Activated T-helper 2 cell treated with anti-CD3 and anti-CD28 coated beads, Interferon-gamma antibody, Interleukin-2, Interleukin-4, amounts not matched to agents 10 μg/mL and 5 μg/mL and 100 μg/mL, durations not matched to agents 14 hours and 24 hours and 36 hours (primary cell): ENCODE results near the gene BTN1A1. TPM values are rescaled to one million over a fixed set of nuclear protein-coding genes. Genes with fewer than 3 reads are reported as not detected.
"Not testable (repeated sequence)": the region's sequence is repeated elsewhere in the genome, so short reads cannot be mapped to it uniquely, and the experiment has no call there.

ENCODE experiments used
- DNase-seq: peaks from one replicate; pipeline ENCODE4 v3.0.0; 2021; ENCODE audit warnings: low spot score
- H3K27ac Mint-ChIP-seq: one replicate; pipeline ENCODE4 v1.8.0; 2021; ENCODE audit warnings: mixed read lengths
- H3K27me3 Mint-ChIP-seq: one replicate; pipeline ENCODE4 v1.8.0; 2021; ENCODE audit warnings: low read depth, mixed read lengths
- H3K36me3 Mint-ChIP-seq: one replicate; pipeline ENCODE4 v1.8.0; 2021; ENCODE audit warnings: low read depth, mixed read lengths
- H3K4me1 Mint-ChIP-seq: one replicate; pipeline ENCODE4 v1.8.0; 2021; ENCODE audit warnings: low read depth, mixed read lengths
- H3K4me3 Mint-ChIP-seq: one replicate; pipeline ENCODE4 v1.8.0; 2021; ENCODE audit warnings: low read depth, mild to moderate bottlenecking, moderate library complexity, mixed read lengths
- H3K9me3 Mint-ChIP-seq: one replicate; pipeline ENCODE4 v1.8.0; 2021; ENCODE audit warnings: mixed read lengths
- intact Hi-C: fragments of 100-400 bp; cut with micrococcal nuclease; formaldehyde crosslinking; loops from one replicate; pipeline ENCODE4 v1.15.1; 2023
- total RNA-seq: library from RNA; stranded (reverse); gene quantifications from 2 replicates; pipeline ENCODE4 v1.2.3, GENCODE V29; 2022

Gene BTN1A1
- total RNA-seq, 1 donor from 2014 or later: not detected

GRCh38 chr6:26495281-26495680, 4.8 kb upstream of the BTN1A1 start:
- Mint-ChIP-seq H3K36me3 (no peaks in the 10 kb centered on the region), H3K9me3 (no peaks in the 10 kb centered on the region), H3K4me3 (no peak overlapping the region), H3K27ac (no peak overlapping the region), H3K4me1 (peaks cover 27% of the 10 kb centered on the region), H3K27me3 (peaks cover 6% of the 10 kb centered on the region)
- no peak for DNase-seq
- intact Hi-C loops: loop anchor here (2.0 kb wide), 1 partner anchor 16 kb away; no protein-coding TSS in a partner anchor

GRCh38 chr6:26497610-26498009, 2.5 kb upstream of the BTN1A1 start:
- Mint-ChIP-seq H3K4me1 (peaks cover 38% of the 10 kb centered on the region), H3K9me3 (no peaks in the 10 kb centered on the region), H3K4me3 (no peak overlapping the region), H3K36me3 (no peaks in the 10 kb centered on the region), H3K27ac (no peak overlapping the region), H3K27me3 (peaks cover 26% of the 10 kb centered on the region)
- intact Hi-C loops: no loop called here
- DNase-seq: no peak

DNA sequence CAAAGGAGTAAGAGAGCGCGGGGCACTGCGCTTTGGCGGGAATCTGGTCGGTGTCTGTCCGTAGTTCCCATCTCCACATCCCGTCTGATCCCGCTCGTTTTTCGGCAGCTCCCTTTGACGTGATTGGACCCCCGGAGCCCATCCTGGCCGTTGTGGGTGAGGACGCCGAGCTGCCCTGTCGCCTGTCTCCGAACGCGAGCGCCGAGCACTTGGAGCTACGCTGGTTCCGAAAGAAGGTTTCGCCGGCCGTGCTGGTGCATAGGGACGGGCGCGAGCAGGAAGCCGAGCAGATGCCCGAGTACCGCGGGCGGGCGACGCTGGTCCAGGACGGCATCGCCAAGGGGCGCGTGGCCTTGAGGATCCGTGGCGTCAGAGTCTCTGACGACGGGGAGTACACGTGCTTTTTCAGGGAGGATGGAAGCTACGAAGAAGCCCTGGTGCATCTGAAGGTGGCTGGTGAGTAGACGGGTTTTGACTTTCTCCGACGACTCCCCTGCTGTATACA, 1.4 kb downstream of the BTN1A1 start:
- Mint-ChIP-seq H3K27me3 (peaks cover 49% of the 10 kb centered on the region), H3K4me1 (peaks cover 21% of the 10 kb centered on the region)
- intact Hi-C loops: no loop called here

DNA sequence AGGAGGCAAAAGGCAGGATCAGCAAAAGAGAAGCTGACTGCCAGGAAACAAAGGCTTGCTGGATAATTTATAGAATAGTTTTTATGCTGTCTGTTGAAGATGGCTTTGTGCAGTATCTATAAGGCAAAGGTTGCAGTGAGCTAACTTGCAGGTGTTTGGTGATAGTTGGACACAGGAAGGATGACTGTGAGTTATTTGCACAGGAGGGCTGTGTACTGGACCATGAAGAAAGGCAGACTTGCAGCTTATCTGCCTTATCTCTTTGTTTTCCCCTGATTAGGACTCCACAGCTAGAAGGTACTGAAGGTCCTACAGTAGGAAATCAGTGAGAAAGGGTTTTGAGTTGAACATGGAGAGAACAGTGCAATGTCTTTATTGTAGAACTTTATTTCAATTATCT, 2.1 kb downstream of the BTN1A1 start:
- no peaks in the 10 kb centered on the region for H3K36me3 Mint-ChIP-seq
- H3K4me1 Mint-ChIP-seq: peaks cover 21% of the 10 kb centered on the region

More for the DNA sequence above, 1.4 kb downstream of the BTN1A1 start:
- peak; percentile 18 for DNase-seq
- Mint-ChIP-seq H3K36me3 (no peaks in the 10 kb centered on the region), H3K9me3 (no peaks in the 10 kb centered on the region), H3K27ac (no peak overlapping the region), H3K4me3 (peak overlapping the region; percentile 67)

GRCh38 chr6:26502626-26503025, 2.5 kb downstream of the BTN1A1 start:
- Mint-ChIP-seq H3K27ac (no peak overlapping the region), H3K36me3 (no peaks in the 10 kb centered on the region), H3K9me3 (no peaks in the 10 kb centered on the region), H3K27me3 (peaks cover 51% of the 10 kb centered on the region), H3K4me3 (no peak overlapping the region), H3K4me1 (peaks cover 21% of the 10 kb centered on the region)
- DNase-seq: no peak
- intact Hi-C loops: no loop called here

More for the DNA sequence above, 2.1 kb downstream of the BTN1A1 start:
- Mint-ChIP-seq H3K9me3 (no peaks in the 10 kb centered on the region), H3K27me3 (peaks cover 51% of the 10 kb centered on the region), H3K27ac (no peak overlapping the region), H3K4me3 (peak overlapping the region; percentile 67)
- no peak for DNase-seq
- intact Hi-C loops: no loop called here

- DNase-seq: no peak
- H3K27me3 Mint-ChIP-seq: peaks cover 28% of the 10 kb centered on the region
- H3K4me3 Mint-ChIP-seq: no peak overlapping the region
- intact Hi-C loops: no loop called here
- no peak overlapping the region for H3K27ac Mint-ChIP-seq
- H3K36me3 Mint-ChIP-seq: no peaks in the 10 kb centered on the region
- H3K9me3 Mint-ChIP-seq: no peaks in the 10 kb centered on the region
- no peaks in the 10 kb centered on the region for H3K4me1 Mint-ChIP-seq
These were observed 7.6 kb downstream of the BTN1A1 start for GRCh38 chr6:26507658-26508057.

DNA sequence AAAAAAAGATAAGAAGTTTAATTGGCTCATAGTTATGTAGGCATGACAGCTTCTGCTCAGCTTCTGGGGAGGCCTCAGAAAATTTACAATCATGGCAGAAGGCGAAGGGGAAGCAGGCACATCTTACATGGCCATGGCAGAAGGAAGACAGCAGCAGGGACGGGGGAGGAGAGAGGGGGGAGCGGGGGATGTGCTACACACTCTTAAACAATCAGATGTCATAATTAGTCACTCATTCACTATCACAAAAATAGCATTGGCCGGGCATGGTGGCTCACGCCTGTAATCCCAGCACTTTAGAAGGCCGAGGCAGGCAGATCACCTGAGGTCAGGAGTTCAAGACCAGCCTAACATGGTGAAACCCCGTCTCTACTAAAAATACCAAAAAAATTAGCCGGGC, 10.9 kb downstream of the BTN1A1 start:
- H3K36me3 Mint-ChIP-seq, DNase-seq, H3K9me3 Mint-ChIP-seq, H3K4me1 Mint-ChIP-seq, H3K27ac Mint-ChIP-seq, intact Hi-C loops, H3K4me3 Mint-ChIP-seq: not testable (repeated sequence)
- peaks cover 12% of the 10 kb centered on the region for H3K27me3 Mint-ChIP-seq

- Mint-ChIP-seq H3K9me3 (no peaks in the 10 kb centered on the region), H3K4me3 (no peak overlapping the region), H3K27me3 (peaks cover 2% of the 10 kb centered on the region), H3K36me3 (no peaks in the 10 kb centered on the region), H3K27ac (no peak overlapping the region), H3K4me1 (peaks cover 6% of the 10 kb centered on the region)
- intact Hi-C loops: no loop called here
- DNase-seq: no peak
These were observed 14.9 kb downstream of the BTN1A1 start for GRCh38 chr6:26514984-26515383.

GRCh38 chr6:26516481-26517427, 16.7 kb downstream of the BTN1A1 start:
- H3K27ac Mint-ChIP-seq: no peak overlapping the region
- H3K36me3 Mint-ChIP-seq: no peaks in the 10 kb centered on the region
- no peak overlapping the region for H3K4me3 Mint-ChIP-seq
- peaks cover 16% of the 10 kb centered on the region for H3K4me1 Mint-ChIP-seq
- intact Hi-C loops: no loop called here
- H3K9me3 Mint-ChIP-seq: no peaks in the 10 kb centered on the region
- DNase-seq: no peak
- peaks cover 2% of the 10 kb centered on the region for H3K27me3 Mint-ChIP-seq

DNA sequence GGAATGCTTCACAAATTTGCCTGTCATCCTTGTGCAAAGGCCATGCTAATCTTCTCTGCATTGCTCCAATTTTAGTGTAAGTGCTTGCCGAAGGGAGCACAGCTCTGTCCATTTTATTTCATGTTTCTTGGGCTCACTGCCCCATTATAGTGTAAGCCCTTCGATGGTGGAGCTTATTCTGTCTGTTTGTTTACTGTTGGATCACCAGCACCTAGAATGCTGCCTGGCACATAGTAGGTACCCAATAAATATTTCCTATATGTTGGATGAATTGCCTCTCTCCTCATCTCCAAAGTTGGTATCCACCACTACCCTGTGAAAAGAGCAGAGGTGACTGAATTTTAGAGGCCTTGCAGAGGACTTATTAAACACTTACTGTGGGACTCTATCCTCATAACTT, 19.3 kb downstream of the BTN1A1 start:
- intact Hi-C loops: no loop called here
- Mint-ChIP-seq H3K36me3 (peaks cover 4% of the 10 kb centered on the region), H3K9me3 (no peaks in the 10 kb centered on the region), H3K4me3 (no peak overlapping the region), H3K27ac (no peak overlapping the region), H3K4me1 (peaks cover 35% of the 10 kb centered on the region), H3K27me3 (peaks cover 1% of the 10 kb centered on the region)
- no peak for DNase-seq

DNA sequence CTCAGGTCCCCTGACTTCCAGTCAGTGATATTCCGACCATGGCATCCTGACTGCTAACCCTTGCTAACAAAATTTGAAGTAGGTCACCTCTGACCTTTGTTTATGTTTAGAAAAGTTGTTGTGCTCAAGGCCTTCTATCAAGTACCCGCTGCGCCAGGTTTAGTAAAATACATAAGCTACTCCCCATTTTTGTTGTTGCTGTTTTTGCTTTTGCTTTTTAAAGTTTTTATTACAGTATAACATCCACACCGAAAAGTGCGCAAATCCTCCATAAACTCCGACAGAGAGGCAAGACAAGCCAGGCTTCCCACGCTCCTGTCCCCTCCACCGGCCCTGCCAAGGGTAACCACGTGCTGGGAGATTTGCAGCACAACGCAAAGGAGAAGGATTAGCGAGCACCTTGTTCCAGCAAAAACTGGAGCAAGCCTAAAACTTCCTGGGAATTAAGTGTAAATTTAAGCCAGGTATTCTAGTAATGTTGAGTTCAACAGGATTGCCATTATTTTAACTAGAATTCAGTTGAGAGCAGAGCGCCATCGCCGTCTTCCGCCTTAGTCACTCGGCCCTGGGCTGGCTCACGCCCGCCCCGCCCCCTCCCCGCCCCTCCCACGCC, 20.2 kb downstream of the BTN1A1 start:
- peaks cover 1% of the 10 kb centered on the region for H3K27me3 Mint-ChIP-seq
- H3K27ac Mint-ChIP-seq: peak overlapping the region; percentile 87
- DNase-seq: no peak
- peaks cover 4% of the 10 kb centered on the region for H3K36me3 Mint-ChIP-seq
- H3K9me3 Mint-ChIP-seq: no peaks in the 10 kb centered on the region
- intact Hi-C loops: loop anchor here (5.0 kb wide), 1 partner anchor 47 kb away; no protein-coding TSS in a partner anchor
- H3K4me1 Mint-ChIP-seq: peaks cover 39% of the 10 kb centered on the region
- H3K4me3 Mint-ChIP-seq: peak overlapping the region; percentile 76

- intact Hi-C loops: loop anchor here (1.0 to 5.0 kb wide), 5 partner anchors 11 to 47 kb away; no protein-coding TSS in a partner anchor
- Mint-ChIP-seq H3K27ac (peak overlapping the region; percentile 83), H3K4me1 (peaks cover 39% of the 10 kb centered on the region), H3K4me3 (peak overlapping the region; percentile 82), H3K36me3 (peaks cover 4% of the 10 kb centered on the region), H3K9me3 (no peaks in the 10 kb centered on the region), H3K27me3 (peaks cover 2% of the 10 kb centered on the region)
- DNase-seq: peak; percentile 78
These were observed 20.9 kb downstream of the BTN1A1 start for GRCh38 chr6:26520850-26521599.
